Loucy (cell line): ENCODE data around the gene ACER2.

ENCODE experiments used
- CTCF ChIP-seq: fragments of 200-600 bp; sonication (generic); conservative IDR thresholded peaks from 2 replicates; pipeline ENCODE4 v1.5.1; 2014; ENCODE audit warnings: mild to moderate bottlenecking, antibody characterized with exemption, low read length
- EZH2phosphoT487 ChIP-seq: fragments of 200-600 bp; IDR thresholded peaks from 2 replicates; pipeline ENCODE4 v1.6.1; 2018; ENCODE audit warnings: antibody characterized with exemption, mild to moderate bottlenecking, moderate library complexity, borderline replicate concordance

GRCh38 chr9:19446361-19446861 is 37.6 kb downstream of the ACER2 start:
- no peak for TF ChIP-seq CTCF
- TF ChIP-seq EZH2phosphoT487, result no peak
